Mesothelial cell of epicardium (in vitro differentiated cells): ENCODE measurements around the gene CDC42. TPM values are rescaled to one million over a fixed set of nuclear protein-coding genes. Genes with fewer than 3 reads are reported as not detected.

Source experiments
- DNase-seq, 2 experiments: peaks; one replicate each; pipeline ENCODE4 v3.0.0; 2021; ENCODE audit warnings: low spot score in 2 of 2; ENCODE audit not compliant: unreplicated experiment in 2 of 2
- H3K27ac Mint-ChIP-seq: 2 replicates; pipeline ENCODE4 v1.8.0; 2021; ENCODE audit warnings: mixed read lengths
- H3K27me3 Mint-ChIP-seq: 2 replicates; pipeline ENCODE4 v1.8.0; 2021; ENCODE audit warnings: low read depth, mixed read lengths
- H3K36me3 Mint-ChIP-seq: 2 replicates; pipeline ENCODE4 v1.8.0; 2021; ENCODE audit warnings: mixed read lengths
- H3K4me1 Mint-ChIP-seq: 2 replicates; pipeline ENCODE4 v1.8.0; 2021; ENCODE audit warnings: mixed read lengths
- H3K4me3 Mint-ChIP-seq: 2 replicates; pipeline ENCODE4 v1.8.0; 2021; ENCODE audit warnings: mild to moderate bottlenecking, moderate library complexity, mixed read lengths
- H3K9me3 Mint-ChIP-seq: 2 replicates; pipeline ENCODE4 v1.8.0; 2021; ENCODE audit warnings: mixed read lengths
- CTCF ChIP-seq: fragments of 200-600 bp; sonication (generic); IDR thresholded peaks from one replicate; pipeline ENCODE4 v1.5.0; 2021; ENCODE audit warnings: antibody characterized with exemption; ENCODE audit not compliant: unreplicated experiment
- total RNA-seq: library from RNA; stranded (reverse); gene quantifications from 3 replicates; pipeline ENCODE4 v1.2.1, GENCODE V29; 2021

The CDC42 gene
- total RNA-seq, 1 donor from 2014 or later: 244 TPM

- Mint-ChIP-seq H3K9me3 (no peaks in the 10 kb centered on the region), H3K4me3 (no peak overlapping the region), H3K27ac (no peak overlapping the region), H3K4me1 (peaks cover 54% of the 10 kb centered on the region), H3K36me3 (peaks cover 19% of the 10 kb centered on the region), H3K27me3 (no peaks in the 10 kb centered on the region)
- peak; percentile 82 for TF ChIP-seq CTCF
- DNase-seq: no peak
These were observed 53.2 kb downstream of the CDC42 start for GRCh38 chr1:22105611-22106207.

GRCh38 chr1:22107126-22107525 lies 54.6 kb downstream of the CDC42 start:
- no peak for TF ChIP-seq CTCF
- H3K4me3 Mint-ChIP-seq: no peak overlapping the region
- H3K4me1 Mint-ChIP-seq: peaks cover 65% of the 10 kb centered on the region
- H3K36me3 Mint-ChIP-seq: peaks cover 19% of the 10 kb centered on the region
- no peaks in the 10 kb centered on the region for H3K27me3 Mint-ChIP-seq
- peak overlapping the region; percentile 71 for H3K27ac Mint-ChIP-seq
- H3K9me3 Mint-ChIP-seq: no peaks in the 10 kb centered on the region
- DNase-seq: no peak

GRCh38 chr1:22108339-22109105 lies 56.0 kb downstream of the CDC42 start:
- H3K27me3 Mint-ChIP-seq: no peaks in the 10 kb centered on the region
- no peak for TF ChIP-seq CTCF
- peak in 1 of 2 experiments; percentile 64 for DNase-seq
- no peaks in the 10 kb centered on the region for H3K9me3 Mint-ChIP-seq
- peak overlapping the region; percentile 3 for H3K4me3 Mint-ChIP-seq
- peak overlapping the region; percentile 95 for H3K27ac Mint-ChIP-seq
- peaks cover 64% of the 10 kb centered on the region for H3K4me1 Mint-ChIP-seq
- H3K36me3 Mint-ChIP-seq: peaks cover 23% of the 10 kb centered on the region

GRCh38 chr1:22110016-22110415 lies 57.5 kb downstream of the CDC42 start:
- Mint-ChIP-seq H3K27me3 (no peaks in the 10 kb centered on the region), H3K27ac (no peak overlapping the region), H3K36me3 (peaks cover 13% of the 10 kb centered on the region), H3K4me1 (peaks cover 74% of the 10 kb centered on the region), H3K9me3 (no peaks in the 10 kb centered on the region), H3K4me3 (no peak overlapping the region)
- no peak for DNase-seq
- no peak for TF ChIP-seq CTCF

GRCh38 chr1:22111115-22111514 lies 58.6 kb downstream of the CDC42 start:
- Mint-ChIP-seq H3K4me1 (peaks cover 77% of the 10 kb centered on the region), H3K27me3 (no peaks in the 10 kb centered on the region), H3K27ac (peak overlapping the region; percentile 87), H3K4me3 (no peak overlapping the region), H3K36me3 (peaks cover 7% of the 10 kb centered on the region), H3K9me3 (no peaks in the 10 kb centered on the region)
- DNase-seq: no peak
- TF ChIP-seq CTCF: no peak
